GM12801 (cell line): ENCODE measurements around the gene LAMA5.

ENCODE experiments used
- TF ChIP-seq, protein P1 (sequence below): IDR thresholded peaks from one replicate; pipeline ENCODE4 v1.5.1; 2011; ENCODE audit warnings: control low read depth; ENCODE audit not compliant: insufficient read length; ENCODE audit errors: extremely low read depth

The LAMA5 gene

DNA sequence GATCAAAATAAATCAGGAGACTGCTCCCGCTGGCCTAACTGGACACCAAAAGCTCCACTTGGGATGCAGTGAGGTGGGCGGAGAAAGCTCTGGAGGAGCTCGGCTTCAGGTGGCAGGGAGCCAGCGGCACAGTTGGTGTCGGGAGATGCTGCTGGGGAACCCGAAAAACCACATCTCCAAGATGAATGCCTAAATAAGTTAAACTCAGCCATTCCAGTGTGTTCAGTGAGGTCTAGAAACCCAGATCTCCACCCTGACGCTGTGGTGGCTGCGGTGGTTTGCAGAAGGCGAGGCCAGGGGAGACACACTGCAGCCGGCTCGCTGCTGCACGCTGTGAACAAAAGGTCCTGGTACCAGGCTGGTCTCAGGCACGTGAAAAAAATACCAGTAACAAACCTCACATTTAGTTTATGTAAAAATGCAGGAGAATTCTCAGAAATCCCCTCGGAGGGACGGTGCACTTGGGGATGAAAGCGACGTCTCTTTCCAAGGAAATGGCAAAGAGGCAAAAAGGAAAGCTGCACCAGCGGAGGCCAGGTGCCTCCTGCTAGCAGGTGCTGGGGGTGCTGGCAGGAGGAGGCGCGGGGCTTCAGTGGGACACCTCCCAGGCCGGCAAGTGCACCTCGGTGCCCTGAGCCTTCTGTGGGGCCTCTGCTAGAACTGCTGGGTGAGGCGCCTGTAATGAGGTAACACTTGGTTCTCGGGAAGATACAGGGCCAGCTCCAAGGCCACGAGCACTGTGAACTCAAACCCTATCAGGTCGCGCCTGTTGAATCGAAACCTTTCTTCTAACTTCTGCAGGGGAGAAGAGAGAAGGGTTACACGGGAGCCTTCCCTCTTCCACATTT is 23.4 kb upstream of the LAMA5 start:
- TF ChIP-seq, protein P1, sequence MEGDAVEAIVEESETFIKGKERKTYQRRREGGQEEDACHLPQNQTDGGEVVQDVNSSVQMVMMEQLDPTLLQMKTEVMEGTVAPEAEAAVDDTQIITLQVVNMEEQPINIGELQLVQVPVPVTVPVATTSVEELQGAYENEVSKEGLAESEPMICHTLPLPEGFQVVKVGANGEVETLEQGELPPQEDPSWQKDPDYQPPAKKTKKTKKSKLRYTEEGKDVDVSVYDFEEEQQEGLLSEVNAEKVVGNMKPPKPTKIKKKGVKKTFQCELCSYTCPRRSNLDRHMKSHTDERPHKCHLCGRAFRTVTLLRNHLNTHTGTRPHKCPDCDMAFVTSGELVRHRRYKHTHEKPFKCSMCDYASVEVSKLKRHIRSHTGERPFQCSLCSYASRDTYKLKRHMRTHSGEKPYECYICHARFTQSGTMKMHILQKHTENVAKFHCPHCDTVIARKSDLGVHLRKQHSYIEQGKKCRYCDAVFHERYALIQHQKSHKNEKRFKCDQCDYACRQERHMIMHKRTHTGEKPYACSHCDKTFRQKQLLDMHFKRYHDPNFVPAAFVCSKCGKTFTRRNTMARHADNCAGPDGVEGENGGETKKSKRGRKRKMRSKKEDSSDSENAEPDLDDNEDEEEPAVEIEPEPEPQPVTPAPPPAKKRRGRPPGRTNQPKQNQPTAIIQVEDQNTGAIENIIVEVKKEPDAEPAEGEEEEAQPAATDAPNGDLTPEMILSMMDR: no peak

DNA sequence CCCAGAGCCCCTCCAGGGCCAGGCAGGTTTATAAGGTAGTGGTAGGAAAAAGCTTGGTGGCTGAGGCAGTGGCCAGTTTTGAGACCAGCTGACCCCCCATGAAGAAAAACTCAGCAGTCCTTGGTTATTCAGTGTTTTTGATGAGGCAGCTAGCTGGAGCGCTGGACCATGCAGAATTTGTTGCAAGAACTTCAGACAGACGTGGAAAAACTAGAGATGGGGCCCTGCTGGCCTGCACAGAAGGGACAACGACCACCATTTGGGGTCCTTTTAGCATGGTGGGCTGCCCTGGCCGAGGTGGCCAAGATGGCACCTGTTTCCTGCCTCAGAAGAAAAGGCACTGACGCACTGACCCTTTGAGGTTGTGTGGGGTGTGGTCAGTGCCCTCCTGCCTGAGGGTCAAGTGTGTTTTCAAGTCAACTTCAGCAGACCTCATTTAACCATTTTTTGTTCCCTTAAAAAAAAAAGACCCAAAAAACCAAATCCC is 22.5 kb upstream of the LAMA5 start:
- TF ChIP-seq, protein P1: no peak

DNA sequence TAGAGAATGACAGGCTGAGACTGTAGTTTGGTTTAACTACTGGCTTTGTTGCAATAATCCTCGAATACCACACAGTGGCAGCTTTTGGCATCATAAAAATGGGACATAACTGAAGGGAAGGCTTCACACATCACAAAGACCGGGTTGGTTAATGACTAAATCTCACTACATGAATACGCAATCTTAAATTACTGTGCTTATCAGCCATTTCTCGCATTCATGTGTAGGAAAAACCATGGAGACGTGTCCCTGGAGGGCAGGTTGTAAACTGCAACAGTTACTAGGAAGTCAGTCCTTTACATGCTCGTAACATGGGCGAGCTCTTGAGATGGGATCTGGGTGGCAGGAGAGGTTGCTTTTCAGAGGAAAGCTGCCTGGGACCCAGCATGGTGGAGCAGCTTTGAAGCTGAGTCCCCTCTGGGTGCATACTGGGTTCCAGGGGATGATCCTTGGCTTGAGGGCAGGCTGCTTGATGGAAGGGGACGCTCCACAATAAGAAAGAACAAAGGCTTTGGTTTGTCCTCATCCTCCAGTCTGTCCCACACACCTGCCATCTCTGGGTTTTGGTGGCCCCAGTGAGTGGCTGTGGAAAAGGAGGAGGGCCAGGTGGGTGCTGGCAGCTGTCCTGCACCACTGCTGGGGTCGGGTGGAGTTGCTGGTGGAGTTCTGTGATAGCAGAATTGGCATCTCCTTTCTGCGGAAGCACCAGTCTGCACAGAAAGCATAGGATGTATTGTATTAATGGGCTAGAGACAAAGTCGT is 21.9 kb upstream of the LAMA5 start:
- TF ChIP-seq, protein P1: no peak

DNA sequence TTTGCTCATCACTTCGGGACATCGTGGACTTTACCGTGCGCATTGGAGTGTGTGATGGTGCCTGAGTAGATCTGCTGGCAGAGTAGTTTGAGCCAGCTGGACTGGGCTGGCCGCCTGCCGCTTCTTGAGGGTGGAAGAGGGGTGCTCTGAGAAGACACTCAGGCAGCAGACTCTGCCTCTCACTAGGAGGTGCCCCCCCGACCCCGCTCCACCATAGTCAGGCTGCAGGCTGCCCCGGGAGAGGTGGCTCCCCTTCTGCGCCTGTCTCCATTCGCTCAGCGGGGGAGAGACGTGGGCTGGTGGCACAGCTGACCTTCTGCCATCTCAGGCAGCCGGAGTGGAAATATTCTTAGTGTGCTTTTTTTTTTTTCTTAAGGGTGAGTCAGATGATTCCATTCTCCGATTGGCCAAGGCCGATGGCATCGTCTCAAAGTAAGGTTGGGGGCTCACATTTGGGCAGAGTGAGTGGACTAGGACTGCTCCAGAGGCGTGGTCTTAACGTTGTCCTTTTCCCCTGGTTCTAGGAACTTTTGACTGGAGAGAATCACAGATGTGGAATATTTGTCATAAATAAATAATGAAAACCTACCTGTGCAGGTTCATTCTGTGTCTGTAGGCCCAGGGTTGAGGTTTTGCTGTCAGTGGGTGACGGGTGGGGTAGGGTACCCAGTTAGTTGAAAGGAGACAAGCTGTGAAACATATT is 21.0 kb upstream of the LAMA5 start:
- TF ChIP-seq, protein P1: no peak

DNA sequence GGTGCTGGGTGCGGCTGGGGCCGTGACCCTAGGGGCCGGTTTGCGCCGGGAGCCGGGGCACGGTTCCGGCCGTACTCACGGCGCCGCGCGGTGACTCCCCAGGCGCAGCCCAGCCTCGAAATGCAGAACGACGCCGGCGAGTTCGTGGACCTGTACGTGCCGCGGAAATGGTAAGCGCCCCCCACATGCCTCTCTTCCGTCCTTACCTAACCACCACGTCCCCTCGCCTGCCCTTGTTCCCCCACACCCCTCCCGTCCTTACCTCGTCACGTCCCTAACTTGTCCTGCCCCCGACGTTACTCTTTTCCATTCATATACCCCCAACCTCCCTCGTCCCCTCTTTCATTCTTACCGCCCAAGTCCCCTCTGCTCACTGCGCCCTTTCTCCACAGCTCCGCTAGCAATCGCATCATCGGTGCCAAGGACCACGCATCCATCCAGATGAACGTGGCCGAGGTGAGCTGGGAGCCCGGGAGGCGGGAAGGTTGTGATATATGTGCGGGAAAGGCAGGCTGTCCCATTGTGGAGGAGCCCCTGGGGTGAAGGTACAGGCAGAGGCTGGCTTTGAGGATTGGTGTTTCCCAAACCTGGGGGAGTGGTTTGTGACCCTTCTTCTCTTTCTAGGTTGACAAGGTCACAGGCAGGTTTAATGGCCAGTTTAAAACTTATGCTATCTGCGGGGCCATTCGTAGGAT is 20.3 kb upstream of the LAMA5 start:
- TF ChIP-seq, protein P1: no peak

DNA sequence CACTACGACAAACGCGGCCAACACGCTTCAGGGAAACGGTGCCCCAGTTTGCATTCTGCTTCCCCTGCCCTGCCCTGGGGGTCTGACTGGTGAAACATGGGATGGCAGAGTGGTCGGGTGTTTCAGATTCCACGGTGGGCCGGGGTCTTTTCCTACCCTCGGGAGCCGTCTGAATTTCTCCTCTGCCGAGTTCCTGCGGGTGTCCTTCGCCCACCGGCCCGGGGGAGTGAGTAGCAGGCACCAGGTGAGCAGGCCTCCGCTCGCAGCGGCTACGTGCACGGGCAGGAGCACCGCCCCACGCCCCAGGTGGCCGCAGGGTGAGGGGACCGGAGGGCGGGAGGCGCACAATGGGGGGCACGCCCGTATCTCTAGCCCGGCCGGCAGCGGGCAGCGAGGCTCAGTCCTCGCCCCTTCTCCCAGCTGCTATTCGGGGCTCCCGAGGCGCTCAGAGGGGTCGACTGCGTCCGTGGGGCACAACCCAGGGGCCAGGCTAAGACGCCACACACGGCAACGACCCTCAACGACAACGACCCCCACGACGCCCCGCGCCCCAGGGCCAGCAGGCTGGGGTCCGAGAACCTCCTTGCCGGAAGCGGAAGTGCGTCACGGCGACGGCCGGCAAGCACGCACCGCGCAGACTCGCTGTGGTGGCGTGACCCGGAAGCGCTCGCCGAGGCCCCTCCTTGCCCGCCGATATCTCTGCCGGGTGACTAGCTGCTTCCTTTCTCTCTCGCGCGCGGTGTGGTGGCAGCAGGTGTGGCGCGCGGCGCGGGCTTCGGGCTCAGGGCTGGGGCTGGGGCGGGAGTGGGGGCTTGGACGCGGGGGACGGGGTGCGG is 19.5 kb upstream of the LAMA5 start, which contains the start of gene RPS21:
Gene RPS21 (plus strand): TSS at position 721 of the 836 bp plus-strand sequence. CDS start 236 bp downstream, outside the sequence.
- TF ChIP-seq, protein P1: no peak
